Esophagus squamous epithelium (tissue), 5 donors: ENCODE data around the gene SPATS2L. TPM values are rescaled to one million over a fixed set of nuclear protein-coding genes. Genes with fewer than 3 reads are reported as not detected.
A peak's percentile ranks its signal among the peaks of the same experiment; 100 is the strongest.

Experiments
- DNase-seq: peaks from one replicate; lab custom pipeline; 2025; lab: John Stamatoyannopoulos, UW
- H3K27ac ChIP-seq, 4 donors: fragments of 200-600 bp; sonication (generic); one replicate each; pipeline ENCODE4 v1.5.1; 2016 to 2019; ENCODE audit warnings: mild to moderate bottlenecking in 1 of 4
- H3K27me3 ChIP-seq, 4 donors: fragments of 200-600 bp; sonication (generic); 1 replicate in 3 of 4; 2 replicates in 1 of 4; pipeline versions ENCODE4 v1.5.1 to v1.6.0; 2017 to 2021; ENCODE audit warnings: antibody characterized with exemption in 1 of 4
- H3K36me3 ChIP-seq, 3 donors: fragments of 200-600 bp; sonication (generic); one replicate each; pipeline ENCODE4 v1.5.1; 2016 to 2019
- H3K4me1 ChIP-seq, 3 donors: fragments of 200-600 bp; sonication (generic); one replicate each; pipeline ENCODE4 v1.5.1; 2017 to 2019
- H3K4me3 ChIP-seq, 4 donors: fragments of 200-600 bp; sonication (generic); 1 replicate in 3 of 4; 2 replicates in 1 of 4; pipeline ENCODE4 v1.5.1; 2016 to 2019; ENCODE audit warnings: mild to moderate bottlenecking in 2 of 4, moderate library complexity in 1 of 4
- H3K9me3 ChIP-seq, 3 donors: fragments of 200-600 bp; sonication (generic); one replicate each; pipeline ENCODE4 v1.5.1; 2016 to 2019
- CTCF ChIP-seq, 6 experiments: fragments of 450-650 bp in 4 of 6; fragments of 200-600 bp in 2 of 6; sonication (generic) in 2 of 6; IDR thresholded peaks; one replicate each; pipeline ENCODE4 v1.5.1; 2016 to 2019; ENCODE audit warnings: antibody characterized with exemption in 6 of 6, mild to moderate bottlenecking in 4 of 6, moderate library complexity in 4 of 6
- POLR2A ChIP-seq, 4 donors: fragments of 450-650 bp; IDR thresholded peaks; one replicate each; pipeline ENCODE4 v1.6.1; 2017; ENCODE audit warnings: antibody characterized with exemption in 4 of 4, mild to moderate bottlenecking in 4 of 4, moderate library complexity in 3 of 4
- WGBS, 2 donors: methylation state at CpG; one replicate each; pipeline ENCODE4 v1.1.5; 2018; 5-methylcytosine and 5-hydroxymethylcytosine counted together
- intact Hi-C: fragments of 100-400 bp; cut with DNase I; formaldehyde crosslinking; loops from one replicate; pipeline ENCODE4 v1.15.0; 2022
- total RNA-seq, 4 donors: library from RNA; depleted of rRNA; stranded (reverse); fragments of >200 nt; gene quantifications; one replicate each; pipeline ENCODE4 v1.1.0, GENCODE V29; 2016
- donor health status: DM: yes; HTN: yes; CAD: no.

SPATS2L gene
- total RNA-seq, 4 donors from 2014 or later: 53.2 to 91.9 (median 68.3) TPM

GRCh38 chr2:200301953-200302858, 4.3 kb upstream of the SPATS2L start:
- Histone ChIP-seq H3K27me3 (no peaks in the 10 kb centered on the region), H3K36me3 (no peaks in the 10 kb centered on the region), H3K4me3 (no peak overlapping the region), H3K9me3 (no peaks in the 10 kb centered on the region), H3K27ac (peak overlapping the region in 3 of 4 donors; percentile 9 to 43 (median 16)), H3K4me1 (peaks cover 4 to 59% (median 8%) of the 10 kb centered on the region in 3 donors)
- DNase-seq: no peak
- WGBS, 2 donors: 58 to 63% methylated on average over 3 of the region's 3 CpGs
- TF ChIP-seq CTCF (IDR thresholded peaks at IDR 0.05): no peak
- TF ChIP-seq POLR2A (IDR thresholded peaks at IDR 0.05): no peak
- intact Hi-C loops: no loop called here

- WGBS, 2 donors: 63 to 67% methylated on average over 9 of the region's 9 CpGs
- TF ChIP-seq CTCF (IDR thresholded peaks at IDR 0.05) (no peak), POLR2A (IDR thresholded peaks at IDR 0.05) (peak in 1 of 4 donors; percentile 6)
- intact Hi-C loops: no loop called here
These were observed 3.4 kb upstream of the SPATS2L start for GRCh38 chr2:200302940-200303727.

GRCh38 chr2:200305797-200306195, 697 bp upstream of the SPATS2L start:
- 0% methylated on average over 14 of the region's 14 CpGs for WGBS, 2 donors
- no peak for DNase-seq
- Histone ChIP-seq H3K36me3 (no peaks in the 10 kb centered on the region), H3K27ac (peak overlapping the region; percentile 91 to 97 (median 94)), H3K9me3 (no peaks in the 10 kb centered on the region), H3K4me3 (peak overlapping the region; percentile 64 to 99 (median 78)), H3K27me3 (no peaks in the 10 kb centered on the region), H3K4me1 (peaks cover 4 to 74% (median 16%) of the 10 kb centered on the region in 3 donors)
- intact Hi-C loops: no loop called here
- TF ChIP-seq POLR2A (IDR thresholded peaks at IDR 0.05) (no peak), CTCF (IDR thresholded peaks at IDR 0.05) (peak in 4 of 6 experiments; percentile 5 to 40 (median 22))

More at GRCh38 chr2:200302940-200303727, 3.4 kb upstream of the SPATS2L start:
- Histone ChIP-seq H3K36me3 (no peaks in the 10 kb centered on the region), H3K9me3 (no peaks in the 10 kb centered on the region), H3K4me1 (peaks cover 4 to 64% (median 9%) of the 10 kb centered on the region in 3 donors), H3K27ac (peak overlapping the region in 2 of 4 donors; percentile 16 to 43), H3K4me3 (no peak overlapping the region), H3K27me3 (no peaks in the 10 kb centered on the region)
- no peak for DNase-seq

GRCh38 chr2:200306931-200307723, 634 bp downstream of the SPATS2L start:
- Histone ChIP-seq H3K36me3 (no peaks in the 10 kb centered on the region), H3K4me1 (peaks cover 13 to 74% (median 22%) of the 10 kb centered on the region in 3 donors), H3K4me3 (peak overlapping the region; percentile 64 to 99 (median 78)), H3K9me3 (no peaks in the 10 kb centered on the region), H3K27me3 (no peaks in the 10 kb centered on the region), H3K27ac (peak overlapping the region; percentile 91 to 97 (median 94))
- TF ChIP-seq POLR2A (IDR thresholded peaks at IDR 0.05) (peak in 1 of 4 donors; percentile 37), CTCF (IDR thresholded peaks at IDR 0.05) (no peak)
- 0% methylated on average over 13 of the region's 120 CpGs; no CpG with 5 or more reads in 1 of the 2 donors for WGBS, 2 donors
- intact Hi-C loops: no loop called here
- DNase-seq: no peak
